K562 (cell line): ENCODE data around the gene KLRF1. TPM values are rescaled to one million over a fixed set of nuclear protein-coding genes. Genes with fewer than 3 reads are reported as not detected.
"Not testable (repeated sequence)": the region's sequence is repeated elsewhere in the genome, so short reads cannot be mapped to it uniquely, and the experiment has no call there.

Experiments used
- ATAC-seq: fragments of 200-7000 bp; cut with Tn5 transposase; 3 replicates; pipeline ENCODE4 v1.9.1; 2020; ENCODE audit warnings: moderate library complexity
- BruUV-seq: library from RNA; stranded (reverse); fragments of 400-500 nt; replicated peaks from 2 replicates; lab custom pipeline; 2021; lab: Mats Ljungman, UMichigan
- CTCF ChIA-PET: fragments of 300-600 bp; formaldehyde crosslinking; extraction: SDS; loops from one replicate; lab custom pipeline; 2021; ENCODE audit warnings: low intra/inter-chr PET ratio; lab: Yijun Ruan, JAX
- POLR2A ChIA-PET: fragments of 300-600, 350-650 bp; sonication (Branson Sonifier 250); formaldehyde crosslinking; extraction: SDS; loops from one replicate; lab custom pipeline; 2021; ENCODE audit warnings: antibody characterized with exemption, inconsistent platforms; lab: Yijun Ruan, JAX
- DNase-seq, 4 experiments: peaks; one replicate each; pipeline versions ENCODE4 v3.0.0 to v3.0.0-alpha.2; 2011 to 2018; ENCODE audit warnings: low spot score in 3 of 4, mixed read lengths in 3 of 4; ENCODE audit errors: extremely low read depth in 1 of 4
- FAIRE-seq: peaks from 2 replicates; lab custom pipeline; 2011; peaks lifted over from hg19 to GRCh38; lab: Jason Lieb, UNC
- H2AFZ ChIP-seq: 2 replicates; pipeline ENCODE4 v1.6.0; 2011; ENCODE audit warnings: low read depth, low read length, control low read depth, inconsistent platforms
- H3K27ac ChIP-seq: fragments of 200-600 bp; 3 replicates; pipeline ENCODE4 v1.8.0; 2011; ENCODE audit warnings: low read depth, mild to moderate bottlenecking, control low read depth, inconsistent platforms, low read length, moderate library complexity, mixed read lengths; ENCODE audit errors: extremely low read depth
- H3K27me3 ChIP-seq, 2 experiments: fragments of 300-600 bp in 1 of 2; 2 replicates in 1 of 2; 3 replicates in 1 of 2; pipeline versions ENCODE4 v1.6.0 to v1.8.0; 2011; ENCODE audit warnings: inconsistent platforms in 2 of 2, low read length in 2 of 2, mild to moderate bottlenecking in 1 of 2, mixed read lengths in 1 of 2, moderate library complexity in 1 of 2; ENCODE audit not compliant: control insufficient read depth in 2 of 2, insufficient read depth in 2 of 2
- H3K36me3 ChIP-seq: fragments of 300-600 bp; 3 replicates; pipeline ENCODE4 v1.8.0; 2011; ENCODE audit warnings: mild to moderate bottlenecking, low read length, inconsistent platforms; ENCODE audit not compliant: control insufficient read depth, insufficient read depth
- H3K4me1 ChIP-seq, 2 experiments: fragments of 200-600 bp in 1 of 2; replicated peaks in 1 of 2; 2 replicates in 1 of 2; 3 replicates in 1 of 2; pipeline versions ENCODE4 v1.5.1 to v1.8.0; 2011; ENCODE audit warnings: inconsistent platforms in 2 of 2, low read length in 2 of 2, mild to moderate bottlenecking in 1 of 2, mixed read lengths in 1 of 2, moderate library complexity in 1 of 2; ENCODE audit not compliant: control insufficient read depth in 2 of 2, insufficient read depth in 2 of 2
- H3K4me2 ChIP-seq: 2 replicates; pipeline ENCODE4 v1.6.1; 2011; ENCODE audit warnings: low read length, control low read depth, inconsistent platforms, mixed read lengths; ENCODE audit not compliant: insufficient read depth
- H3K4me3 ChIP-seq: fragments of 200-600 bp; sonication (generic), shearing (Covaris generic); 2 replicates; pipeline ENCODE4 v1.5.1; 2016; ENCODE audit warnings: control low read depth, inconsistent platforms
- H3K79me2 ChIP-seq: fragments of 200-600 bp; 3 replicates; pipeline ENCODE4 v1.8.0; 2011; ENCODE audit warnings: low read length, inconsistent platforms; ENCODE audit not compliant: control insufficient read depth, insufficient read depth
- H3K9ac ChIP-seq, 2 experiments: 2 replicates each; pipeline versions ENCODE4 v1.6.0 to v1.6.1; 2011; ENCODE audit warnings: low read depth in 2 of 2, low read length in 2 of 2, control low read depth in 1 of 2, inconsistent platforms in 1 of 2, mild to moderate bottlenecking in 1 of 2, mixed read lengths in 1 of 2; ENCODE audit not compliant: insufficient read depth in 1 of 2
- H3K9me1 ChIP-seq: one replicate; pipeline ENCODE4 v1.6.0; 2011; ENCODE audit warnings: inconsistent platforms, mild to moderate bottlenecking, low read length, moderate library complexity; ENCODE audit not compliant: control insufficient read depth, insufficient read depth
- H3K9me3 ChIP-seq: replicated peaks from 2 replicates; pipeline ENCODE4 v1.5.1; 2011; ENCODE audit warnings: low read depth, low read length, inconsistent platforms; ENCODE audit not compliant: control insufficient read depth, insufficient read depth
- H4K20me1 ChIP-seq: replicated peaks from 2 replicates; pipeline ENCODE4 v1.6.1; 2011; ENCODE audit warnings: low read length, inconsistent platforms, mixed read lengths; ENCODE audit not compliant: control insufficient read depth, insufficient read depth
- HSF4 ChIP-seq: fragments of 250-450 bp; sonication (Bioruptor Pico); IDR thresholded peaks from 2 replicates; pipeline ENCODE4 v2.1.2; 2022; ENCODE audit warnings: mild to moderate bottlenecking, moderate library complexity, borderline replicate concordance
- WGBS: fragments of 100-300 bp; shearing (Covaris generic); methylation state at CpG from one replicate; pipeline ENCODE4 v1.1.6; 2016; ENCODE audit warnings: low coverage, mixed read lengths; ENCODE audit not compliant: insufficient coverage; ENCODE audit errors: missing lambda C conversion rate; 5-methylcytosine and 5-hydroxymethylcytosine counted together
- in situ Hi-C: fragments of 300-500 bp; cut with MboI; formaldehyde crosslinking; loops from 4 replicates; pipeline ENCODE4 v1.15.0; 2018; ENCODE audit warnings: inconsistent platforms, mixed read lengths
- intact Hi-C: fragments of 100-400 bp; cut with micrococcal nuclease; formaldehyde crosslinking; loops from 2 replicates; pipeline ENCODE4 v1.14.2; 2022
- polyA plus RNA-seq, 8 experiments: library from polyadenylated mRNA; depleted of rRNA in 4 of 8; stranded (reverse) in 5 of 8; unstranded in 3 of 8; fragments of >200 nt; fragmentation: Nextera tagmentation in 2 of 8; fragmentation: Illumina TruSeq in 1 of 8; extraction: Ambion mirVana in 2 of 8; extraction: Trizol in 1 of 8; gene quantifications; 2 replicates each; pipeline versions ENCODE4 v1.2.1 to v1.2.3, GENCODE V29; 2011 to 2014; ENCODE audit warnings: inconsistent platforms in 1 of 8, missing spikeins in 1 of 8
- total RNA-seq, 7 experiments: library from RNA; depleted of rRNA in 6 of 7; stranded (reverse); fragments of >200 nt in 6 of 7; fragmentation: Illumina TruSeq in 2 of 7; extraction: Trizol in 2 of 7; gene quantifications; 2 replicates each; pipeline versions ENCODE4 v1.2.1 to v1.2.3, GENCODE V29; 2011 to 2021; ENCODE audit warnings: low replicate concordance in 1 of 7

The KLRF1 gene
- total and polyA plus RNA-seq, 9 of the 15 experiments (the other 6 are each of a cell fraction or from before 2014, with no cell fraction given) = 0.48 to 1.8 (median 1.1) TPM

DNA sequence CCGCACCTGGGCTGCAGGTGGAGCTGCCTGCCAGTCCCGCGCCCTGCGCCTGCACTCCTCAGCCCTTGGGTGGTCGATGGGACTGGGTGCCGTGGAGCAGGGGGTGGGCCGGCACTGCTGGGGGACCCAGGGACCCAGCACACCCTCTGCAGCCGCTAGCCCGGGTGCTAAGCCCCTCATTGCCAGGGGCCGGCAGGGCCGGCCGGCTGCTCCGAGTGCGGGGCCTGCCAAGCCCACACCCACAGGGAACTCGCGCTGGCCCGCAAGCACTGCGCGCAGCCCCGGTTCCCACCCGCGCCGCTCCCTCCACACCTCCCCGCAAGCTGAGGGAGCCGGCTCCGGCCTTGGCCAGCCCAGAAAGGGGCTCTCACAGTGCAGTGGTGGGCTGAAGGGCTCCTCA is 48.8 kb downstream of the KLRF1 start:
- FAIRE-seq, POLR2A ChIA-PET: not testable (repeated sequence)
- 46% methylated on average over 5 of the region's 26 CpGs for WGBS

DNA sequence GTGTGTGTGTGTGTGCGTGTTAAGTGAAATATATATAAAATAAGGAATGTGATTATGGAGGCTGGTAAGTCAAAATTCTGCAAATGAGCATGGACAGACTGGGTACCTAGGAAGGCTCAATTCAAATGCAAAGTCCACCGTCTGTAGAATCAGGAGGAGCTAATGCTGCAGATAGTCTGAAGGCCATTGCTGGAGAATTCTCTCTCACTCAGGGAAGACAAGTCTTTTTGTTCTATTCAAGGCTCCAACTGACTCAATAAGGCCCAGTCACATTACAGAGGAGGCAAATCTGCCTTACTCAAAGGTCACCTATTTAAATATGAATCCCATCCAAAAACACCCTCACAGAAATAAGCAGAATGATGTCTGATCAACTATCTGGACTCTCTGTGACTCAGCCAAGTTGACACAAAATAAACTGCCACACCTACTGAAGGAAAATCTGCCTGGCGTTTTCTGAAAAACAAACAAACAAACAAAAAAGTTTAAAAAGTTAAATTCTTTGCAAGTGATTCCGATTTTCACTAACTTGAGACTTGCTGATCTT is 53.3 kb downstream of the KLRF1 start:
- Histone ChIP-seq H3K9me3 (no peaks in the 10 kb centered on the region), H3K27me3 (no peaks in the 10 kb centered on the region), H2AFZ (no peak overlapping the region), H3K9ac (no peak overlapping the region), H3K4me1 (no peaks in the 10 kb centered on the region), H3K27ac (no peak overlapping the region), H3K9me1 (no peaks in the 10 kb centered on the region), H4K20me1 (no peaks in the 10 kb centered on the region), H3K4me2 (no peak overlapping the region), H3K79me2 (no peaks in the 10 kb centered on the region), H3K36me3 (no peaks in the 10 kb centered on the region), H3K4me3 (no peak overlapping the region)
- ChIA-PET CTCF (no interaction called here), POLR2A (no interaction called here)
- no peak for FAIRE-seq
- 29% methylated on average over 4 of the region's 4 CpGs for WGBS
- in situ Hi-C loops = no loop called here
- no peak for TF ChIP-seq HSF4 (CRISPR knock-in tag)
- DNase-seq = no peak
- intact Hi-C loops = no loop called here
- ATAC-seq = no peak
- no TSS peak for BruUV-seq

More for the DNA sequence above, 48.8 kb downstream of the KLRF1 start:
- BruUV-seq, ATAC-seq, CTCF ChIA-PET, H3K9ac ChIP-seq, H3K36me3 ChIP-seq, H3K27ac ChIP-seq, H3K79me2 ChIP-seq, H3K9me1 ChIP-seq, H3K9me3 ChIP-seq, DNase-seq, H3K4me1 ChIP-seq, H3K4me3 ChIP-seq, H3K4me2 ChIP-seq, H2AFZ ChIP-seq, H3K27me3 ChIP-seq, H4K20me1 ChIP-seq, in situ Hi-C loops, intact Hi-C loops: not testable (repeated sequence)
